ENCODE data around the gene PCNX2.
"Not testable (repeated sequence)": the region's sequence is repeated elsewhere in the genome, so short reads cannot be mapped to it uniquely, and the experiment has no call there.

DNA sequence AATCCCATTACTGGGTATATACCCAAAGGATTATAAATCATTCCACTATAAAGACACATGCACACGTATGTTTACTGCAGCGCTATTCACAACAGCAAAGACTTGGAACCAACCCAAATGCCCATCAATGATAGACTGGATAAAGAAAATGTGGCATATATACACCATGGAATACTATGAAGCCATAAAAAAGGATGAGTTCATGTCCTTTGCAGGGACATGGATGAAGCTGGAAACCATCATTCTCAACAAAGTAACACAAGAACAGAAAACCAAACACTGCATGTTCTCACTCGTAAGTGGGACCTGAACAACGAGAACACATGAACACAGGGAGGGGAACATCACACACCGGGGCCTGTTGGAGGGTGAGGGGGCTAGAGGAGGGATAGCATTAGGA is 291.9 kb downstream of the PCNX2 start:
- TF ChIP-seq, protein P1, sequence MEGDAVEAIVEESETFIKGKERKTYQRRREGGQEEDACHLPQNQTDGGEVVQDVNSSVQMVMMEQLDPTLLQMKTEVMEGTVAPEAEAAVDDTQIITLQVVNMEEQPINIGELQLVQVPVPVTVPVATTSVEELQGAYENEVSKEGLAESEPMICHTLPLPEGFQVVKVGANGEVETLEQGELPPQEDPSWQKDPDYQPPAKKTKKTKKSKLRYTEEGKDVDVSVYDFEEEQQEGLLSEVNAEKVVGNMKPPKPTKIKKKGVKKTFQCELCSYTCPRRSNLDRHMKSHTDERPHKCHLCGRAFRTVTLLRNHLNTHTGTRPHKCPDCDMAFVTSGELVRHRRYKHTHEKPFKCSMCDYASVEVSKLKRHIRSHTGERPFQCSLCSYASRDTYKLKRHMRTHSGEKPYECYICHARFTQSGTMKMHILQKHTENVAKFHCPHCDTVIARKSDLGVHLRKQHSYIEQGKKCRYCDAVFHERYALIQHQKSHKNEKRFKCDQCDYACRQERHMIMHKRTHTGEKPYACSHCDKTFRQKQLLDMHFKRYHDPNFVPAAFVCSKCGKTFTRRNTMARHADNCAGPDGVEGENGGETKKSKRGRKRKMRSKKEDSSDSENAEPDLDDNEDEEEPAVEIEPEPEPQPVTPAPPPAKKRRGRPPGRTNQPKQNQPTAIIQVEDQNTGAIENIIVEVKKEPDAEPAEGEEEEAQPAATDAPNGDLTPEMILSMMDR (conservative IDR thresholded peaks at IDR 0.05) = not testable (repeated sequence)
- not testable (repeated sequence) for TF ChIP-seq EZH2 (IDR thresholded peaks at IDR 0.05; ENCODE audit: low read depth)

Data from PC-9 (cell line).